B cell (primary cell): ENCODE measurements around the gene SIRPG. TPM values are rescaled to one million over a fixed set of nuclear protein-coding genes. Genes with fewer than 3 reads are reported as not detected.

ENCODE experiments used
- polyA plus RNA-seq: library from polyadenylated mRNA; depleted of rRNA; stranded (reverse); fragments of >200 nt; gene quantifications from 2 replicates; pipeline ENCODE4 v1.2.3, GENCODE V29; 2012
- small RNA-seq: library from RNA; depleted of rRNA; stranded (forward); fragments of <200 nt; gene quantifications from one replicate; pipeline ENCODE3, GENCODE V24; 2012; ENCODE audit warnings: low replicate concordance, low read depth; ENCODE audit not compliant: insufficient read length
- total RNA-seq, 2 donors: library from RNA; stranded (reverse); fragments of 120-200 nt in 1 of 2; gene quantifications; 1 replicate in 1 of 2; 2 replicates in 1 of 2; pipeline versions ENCODE4 v1.2.3 to v1.2.4, GENCODE V29; 2013 to 2022

Gene SIRPG
- total and polyA plus RNA-seq, 2 donors (not counting 1 experiment from before 2014, with no cell fraction given), result 0.09 TPM; not detected in 1

Small RNAs within 50 kb of the gene (small RNA-seq; reads per million reads assigned to genes)
- gene AL109809.3, result not detected
- not detected for gene RN7SL561P

Other genes with a start within 250 kb of the SIRPG start
- 80.3 and 84.0 TPM in 2 replicates for gene NSFL1C, start 190.9 kb downstream of the SIRPG start, total RNA-seq
- gene NSFL1C, start 190.9 kb downstream of the SIRPG start, polyA plus RNA-seq, result 24.0 and 24.1 TPM in 2 replicates
- gene SIRPB2, start 166.4 kb downstream of the SIRPG start, total RNA-seq, result not detected in 2 replicates
- 0.51 and 0.85 TPM in 2 replicates for gene SIRPB2, start 166.4 kb downstream of the SIRPG start, polyA plus RNA-seq
- not detected in 2 replicates for gene SIRPD, start 100.1 kb downstream of the SIRPG start, total RNA-seq
- not detected in 2 replicates for gene SIRPD, start 100.1 kb downstream of the SIRPG start, polyA plus RNA-seq
- 1.3 and 1.7 TPM in 2 replicates for gene SIRPB1, start 37.8 kb downstream of the SIRPG start, total RNA-seq
- 0.78 and 1.3 TPM in 2 replicates for gene SIRPB1, start 37.8 kb downstream of the SIRPG start, polyA plus RNA-seq
- 10.2 TPM in 2 replicates for gene SIRPA, start 237.6 kb upstream of the SIRPG start, total RNA-seq
- 0.94 and 1.3 TPM in 2 replicates for gene SIRPA, start 237.6 kb upstream of the SIRPG start, polyA plus RNA-seq